CD4-positive, alpha-beta T cell (primary cell): Measurements from ENCODE around the gene FBXO47. TPM values are rescaled to one million over a fixed set of nuclear protein-coding genes. Genes with fewer than 3 reads are reported as not detected.

Source experiments
- ATAC-seq: fragments of 200-7000 bp; cut with Tn5 transposase; one replicate; pipeline ENCODE4 v1.10.0; 2022; ENCODE audit warnings: mild to moderate bottlenecking; ENCODE audit not compliant: poor library complexity
- CTCF ChIA-PET: fragments of 350-600 bp; sonication (Branson Sonifier 250); formaldehyde crosslinking; loops from one replicate; lab custom pipeline; 2021; ENCODE audit warnings: antibody characterized with exemption, inconsistent platforms; lab: Charles Lee
- POLR2A ChIA-PET: fragments of 350-600 bp; sonication (Branson Sonifier 250); formaldehyde crosslinking; loops from one replicate; lab custom pipeline; 2021; ENCODE audit warnings: antibody characterized with exemption, inconsistent platforms; lab: Charles Lee
- DNase-seq, 14 experiments: peaks; one replicate each; pipeline ENCODE4 v3.0.0-alpha.2; 2013 to 2020; ENCODE audit warnings: mixed read lengths in 2 of 14
- H3K27ac ChIP-seq, 2 donors: one replicate each; pipeline versions ENCODE4 v1.5.1 to v1.7.0; 2013; ENCODE audit warnings: low read length in 2 of 2, low read depth in 1 of 2, mild to moderate bottlenecking in 1 of 2
- H3K27me3 ChIP-seq, 2 experiments: 1 replicate in 1 of 2; 2 replicates in 1 of 2; pipeline versions ENCODE4 v1.6.1 to v1.7.0; 2013; ENCODE audit warnings: low read length in 2 of 2, control low read depth in 1 of 2, mild to moderate bottlenecking in 1 of 2, moderate library complexity in 1 of 2; ENCODE audit not compliant: insufficient read depth in 2 of 2, control insufficient read depth in 1 of 2
- H3K36me3 ChIP-seq: one replicate; pipeline ENCODE4 v1.6.1; 2013; ENCODE audit warnings: low read length, control low read depth; ENCODE audit not compliant: insufficient read depth
- H3K4me1 ChIP-seq: one replicate; pipeline ENCODE4 v1.6.1; 2013; ENCODE audit warnings: low read length, control low read depth; ENCODE audit not compliant: insufficient read depth
- H3K4me3 ChIP-seq: one replicate; pipeline ENCODE4 v1.5.1; 2013; ENCODE audit warnings: mild to moderate bottlenecking, low read length, moderate library complexity
- H3K9me3 ChIP-seq, 2 experiments: 1 replicate in 1 of 2; 2 replicates in 1 of 2; pipeline versions ENCODE4 v1.6.1 to v1.7.0; 2013; ENCODE audit warnings: low read length in 2 of 2, mild to moderate bottlenecking in 2 of 2, control low read depth in 1 of 2, moderate library complexity in 1 of 2; ENCODE audit not compliant: control insufficient read depth in 1 of 2, insufficient read depth in 1 of 2
- H3K27ac Mint-ChIP-seq: one replicate; pipeline ENCODE4 v1.8.0; 2020; ENCODE audit warnings: mixed read lengths
- H3K27me3 Mint-ChIP-seq: one replicate; pipeline ENCODE4 v1.8.0; 2021; ENCODE audit warnings: mixed read lengths
- H3K36me3 Mint-ChIP-seq: one replicate; pipeline ENCODE4 v1.8.0; 2021; ENCODE audit warnings: low read depth, mixed read lengths
- H3K4me1 Mint-ChIP-seq: one replicate; pipeline ENCODE4 v1.8.0; 2021; ENCODE audit warnings: low read depth, mixed read lengths
- H3K4me3 Mint-ChIP-seq: one replicate; pipeline ENCODE4 v1.8.0; 2020; ENCODE audit warnings: mild to moderate bottlenecking, mixed read lengths
- H3K9me3 Mint-ChIP-seq: one replicate; pipeline ENCODE4 v1.8.0; 2020; ENCODE audit warnings: mixed read lengths
- CTCF ChIP-seq: fragments of 200-600 bp; IDR thresholded peaks from one replicate; pipeline ENCODE4 v1.8.0; 2022; ENCODE audit warnings: antibody characterized with exemption, mild to moderate bottlenecking
- intact Hi-C, 2 experiments: fragments of 100-400 bp; cut with DNase I in 1 of 2; cut with micrococcal nuclease in 1 of 2; formaldehyde crosslinking; loops; one replicate each; pipeline versions ENCODE4 v1.15.1 to v1.9.0; 2023 to 2025; cut with DNase I, micrococcal nuclease
- polyA plus RNA-seq, 2 donors: library from polyadenylated mRNA; unstranded; fragments of 120-200 nt; gene quantifications; one replicate each; pipeline ENCODE4 v1.2.1, GENCODE V29; 2013
- total RNA-seq, 174 experiments: library from RNA in 2 of 174; stranded (reverse) in 2 of 174; gene quantifications; one replicate each; pipeline ENCODE4 v1.2.3 and lab custom pipeline; 2021 to 2026

Gene FBXO47
- total RNA-seq (not detected), total RNA-seq (lab: John Stamatoyannopoulos, UW) (0 to 0.35 (median 0.04) reads per million in 172 experiments)
- not detected for polyA plus RNA-seq (2013, experiment 1 of 2)
- not detected for polyA plus RNA-seq (2013, experiment 2 of 2)

GRCh38 chr17:38967290-38967738 is at the start of gene FBXO47:
Gene FBXO47, minus strand, starts transcription at chr17:38967403. Its CDS starts 4,378 bp downstream, at chr17:38963025.
- Mint-ChIP-seq H3K27ac (peak within 1 kb of the TSS; percentile 61), H3K27me3 (no peaks in the 10 kb centered on the region), H3K9me3 (no peaks in the 10 kb centered on the region), H3K4me1 (peaks cover 14% of the 10 kb centered on the region), H3K36me3 (no peaks in the 10 kb centered on the region), H3K4me3 (peak within 1 kb of the TSS; percentile 83)
- Histone ChIP-seq H3K36me3 (no peaks in the 10 kb centered on the region), H3K9me3 (no peaks in the 10 kb centered on the region), H3K4me3 (peak within 1 kb of the TSS; percentile 34), H3K27me3 (no peaks in the 10 kb centered on the region), H3K4me1 (peaks cover 16% of the 10 kb centered on the region), H3K27ac (peak within 1 kb of the TSS; percentile 1 to 45)
- DNase-seq (peak; percentile 66 to 92 (median 76)), ATAC-seq (peak; percentile 98)
- POLR2A ChIA-PET: interaction anchor here (0.6 to 2.0 kb wide), 13 partner anchors 16 to 878 kb away, joined by 3 to 12 read pairs (median 4); partner anchors contain the start of genes LASP1, LASP1NB, RPL19 and RPL23
- TF ChIP-seq CTCF: no peak
- intact Hi-C loops: loop anchor here (5.0 kb wide), 2 partner anchors 95 to 100 kb away; partner anchors contain the start of gene LASP1 (in 1 of the 2)
- CTCF ChIA-PET: interaction anchor here (1.4 to 1.7 kb wide), 4 partner anchors 16 to 207 kb away, joined by 4 to 5 read pairs (median 4); no protein-coding TSS in a partner anchor

- no peaks in the 10 kb centered on the region for H3K36me3 Mint-ChIP-seq
- Histone ChIP-seq H3K9me3 (no peaks in the 10 kb centered on the region), H3K4me3 (no peak overlapping the region), H3K27ac (peak overlapping the region; percentile 8 to 45), H3K36me3 (no peaks in the 10 kb centered on the region), H3K4me1 (peaks cover 31% of the 10 kb centered on the region), H3K27me3 (no peaks in the 10 kb centered on the region)
- H3K4me1 Mint-ChIP-seq: peaks cover 33% of the 10 kb centered on the region
- ChIA-PET CTCF (no interaction called here), POLR2A (interaction anchor here (0.5 to 4.7 kb wide), 15 partner anchors 10 to 228 kb away, joined by 3 to 25 read pairs (median 4); partner anchors contain the start of genes PLXDC1 and RPL23)
- peak in 4 of 14 experiments; percentile 33 to 73 (median 70) for DNase-seq
- peak overlapping the region; percentile 92 for H3K27ac Mint-ChIP-seq
- H3K4me3 Mint-ChIP-seq: peak overlapping the region; percentile 5
- peak; percentile 87 for ATAC-seq
- no peaks in the 10 kb centered on the region for H3K9me3 Mint-ChIP-seq
- no peaks in the 10 kb centered on the region for H3K27me3 Mint-ChIP-seq
- intact Hi-C loops: no loop called here
- TF ChIP-seq CTCF: no peak
These were observed 49.3 kb upstream of the FBXO47 start for GRCh38 chr17:39016193-39017153.

GRCh38 chr17:39015546-39015935 is 48.3 kb upstream of the FBXO47 start:
- Histone ChIP-seq H3K4me1 (peaks cover 31% of the 10 kb centered on the region), H3K27ac (no peak overlapping the region), H3K36me3 (no peaks in the 10 kb centered on the region), H3K4me3 (no peak overlapping the region), H3K27me3 (no peaks in the 10 kb centered on the region), H3K9me3 (no peaks in the 10 kb centered on the region)
- Mint-ChIP-seq H3K36me3 (no peaks in the 10 kb centered on the region), H3K4me1 (peaks cover 33% of the 10 kb centered on the region), H3K9me3 (no peaks in the 10 kb centered on the region), H3K27ac (peak overlapping the region; percentile 92), H3K4me3 (no peak overlapping the region), H3K27me3 (no peaks in the 10 kb centered on the region)
- CTCF ChIA-PET: no interaction called here
- intact Hi-C loops: no loop called here
- POLR2A ChIA-PET: interaction anchor here (1.4 to 4.7 kb wide), 3 partner anchors 41 to 162 kb away, joined by 3 to 25 read pairs (median 4); partner anchors contain the start of genes PLXDC1 and RPL23
- DNase-seq: no peak
- no peak for ATAC-seq
- TF ChIP-seq CTCF: no peak
